HCT116 (cell line): ENCODE measurements around the gene MSI2. TPM values are rescaled to one million over a fixed set of nuclear protein-coding genes. Genes with fewer than 3 reads are reported as not detected.
A peak's percentile ranks its signal among the peaks of the same experiment; 100 is the strongest.

Source experiments
- ATAC-seq: fragments of 200-7000 bp; cut with Tn5 transposase; 2 replicates; pipeline ENCODE4 v1.9.1; 2020; ENCODE audit warnings: mild to moderate bottlenecking, moderate library complexity
- BruUV-seq: library from RNA; stranded (reverse); fragments of 400-500 nt; replicated peaks from 2 replicates; lab custom pipeline; 2021; lab: Mats Ljungman, UMichigan
- CTCF ChIA-PET: fragments of 300-600 bp; sonication (Branson Sonifier 250); formaldehyde crosslinking; loops from one replicate; lab custom pipeline; 2021; ENCODE audit warnings: antibody characterized with exemption; lab: Charles Lee
- POLR2A ChIA-PET: fragments of 300-600, 350-600 bp; sonication (Branson Sonifier 250); formaldehyde crosslinking; loops from one replicate; lab custom pipeline; 2021; ENCODE audit warnings: antibody characterized with exemption; lab: Charles Lee
- RAD21 ChIA-PET, 2 experiments: fragments of 300-600 bp; sonication (Branson Sonifier 250); formaldehyde crosslinking; loops; one replicate each; lab custom pipeline; 2023; ENCODE audit warnings: low total read pairs in 2 of 2; ENCODE audit not compliant: uncharacterized antibody in 2 of 2, unreplicated experiment in 2 of 2, low non-redundant PET in 1 of 2; lab: Charles Lee
- DNase-seq: peaks from one replicate; pipeline ENCODE4 v3.0.0-alpha.2; 2010; ENCODE audit warnings: low read depth, low spot score
- H2AFZ ChIP-seq: fragments of 200-600 bp; shearing (Covaris generic), sonication (generic); 2 replicates; pipeline ENCODE4 v1.6.1; 2017; ENCODE audit warnings: low read depth, mixed run types, mixed read lengths, antibody characterized with exemption, low read length; ENCODE audit not compliant: poor library complexity, severe bottlenecking
- H3K27ac ChIP-seq: 2 replicates; pipeline ENCODE4 v1.5.1; 2012; ENCODE audit warnings: low read depth, low read length
- H3K27me3 ChIP-seq: fragments of 200-600 bp; sonication (generic); 2 replicates; pipeline ENCODE4 v1.6.1; 2016; ENCODE audit warnings: mixed run types, low read length, mixed read lengths; ENCODE audit not compliant: insufficient read depth
- H3K36me3 ChIP-seq, 2 experiments: fragments of 200-500 bp in 1 of 2; fragments of 200-600 bp in 1 of 2; sonication (Bioruptor generic) in 1 of 2; sonication (generic) in 1 of 2; 2 replicates each; pipeline versions ENCODE4 v1.5.1 to v1.6.1; 2014 to 2016; ENCODE audit warnings: low read length in 2 of 2, inconsistent platforms in 1 of 2, mixed read lengths in 1 of 2, mixed run types in 1 of 2; ENCODE audit not compliant: insufficient read depth in 2 of 2, control insufficient read depth in 1 of 2
- H3K4me1 ChIP-seq, 2 experiments: fragments of 200-600 bp in 1 of 2; sonication (generic) in 1 of 2; 2 replicates each; pipeline versions ENCODE4 v1.5.1 to v1.6.1; 2012 to 2017; ENCODE audit warnings: low read length in 2 of 2, inconsistent platforms in 1 of 2, mild to moderate bottlenecking in 1 of 2, mixed read lengths in 1 of 2, mixed run types in 1 of 2, moderate library complexity in 1 of 2; ENCODE audit not compliant: insufficient read depth in 2 of 2, control insufficient read depth in 1 of 2
- H3K4me2 ChIP-seq: fragments of 200-600 bp; sonication (generic); 2 replicates; pipeline ENCODE4 v1.6.1; 2017; ENCODE audit warnings: mixed run types, low read length, mixed read lengths
- H3K4me3 ChIP-seq, 2 experiments: fragments of 200-600 bp in 1 of 2; sonication (generic) in 1 of 2; replicated peaks in 1 of 2; 2 replicates each; pipeline ENCODE4 v1.5.1; 2011 to 2016; ENCODE audit warnings: low read length in 2 of 2, control low read depth in 1 of 2, low read depth in 1 of 2, mild to moderate bottlenecking in 1 of 2, mixed read lengths in 1 of 2, mixed run types in 1 of 2
- H3K79me2 ChIP-seq: fragments of 200-600 bp; sonication (generic); 2 replicates; pipeline ENCODE4 v1.6.1; 2017; ENCODE audit warnings: mild to moderate bottlenecking, mixed run types, low read length, moderate library complexity, mixed read lengths; ENCODE audit not compliant: insufficient read depth
- H3K9ac ChIP-seq: fragments of 200-600 bp; sonication (generic); 2 replicates; pipeline ENCODE4 v1.6.1; 2016; ENCODE audit warnings: low read length, mixed read lengths
- H3K9me2 ChIP-seq: fragments of 200-600 bp; sonication (generic), shearing (Covaris generic); 2 replicates; pipeline ENCODE4 v1.6.1; 2017; ENCODE audit warnings: mixed run types, mild to moderate bottlenecking, moderate library complexity; ENCODE audit not compliant: insufficient read depth
- H3K9me3 ChIP-seq, 2 experiments: fragments of 200-500 bp in 1 of 2; fragments of 200-600 bp in 1 of 2; sonication (Bioruptor generic) in 1 of 2; sonication (generic) in 1 of 2; 2 replicates each; pipeline ENCODE4 v1.6.1; 2014 to 2017; ENCODE audit warnings: low read length in 2 of 2, mixed read lengths in 2 of 2, inconsistent platforms in 1 of 2, low read depth in 1 of 2, mild to moderate bottlenecking in 1 of 2, mixed run types in 1 of 2, moderate library complexity in 1 of 2; ENCODE audit not compliant: control insufficient read depth in 1 of 2, insufficient read depth in 1 of 2
- H4K20me1 ChIP-seq: fragments of 200-600 bp; sonication (generic), shearing (Covaris generic); 2 replicates; pipeline ENCODE4 v1.6.1; 2017; ENCODE audit warnings: mixed run types, mild to moderate bottlenecking, moderate library complexity; ENCODE audit not compliant: insufficient read depth
- CEBPB ChIP-seq: IDR thresholded peaks from 2 replicates; pipeline ENCODE4 v1.6.1; 2012; ENCODE audit warnings: low read depth
- intact Hi-C: fragments of 100-400 bp; cut with micrococcal nuclease; formaldehyde crosslinking; loops from 2 replicates; pipeline ENCODE4 v1.10.0; 2022
- total RNA-seq: library from RNA; stranded (reverse); gene quantifications from one replicate; pipeline ENCODE4 v1.2.1, GENCODE V29; 2021; ENCODE audit not compliant: unreplicated experiment
- TF ChIP-seq, protein P1 (sequence below): IDR thresholded peaks from 2 replicates; pipeline ENCODE4 v1.6.1; 2012; ENCODE audit warnings: low read depth

Gene MSI2
- total RNA-seq, 1 experiment from 2014 or later, result 137 TPM

DNA sequence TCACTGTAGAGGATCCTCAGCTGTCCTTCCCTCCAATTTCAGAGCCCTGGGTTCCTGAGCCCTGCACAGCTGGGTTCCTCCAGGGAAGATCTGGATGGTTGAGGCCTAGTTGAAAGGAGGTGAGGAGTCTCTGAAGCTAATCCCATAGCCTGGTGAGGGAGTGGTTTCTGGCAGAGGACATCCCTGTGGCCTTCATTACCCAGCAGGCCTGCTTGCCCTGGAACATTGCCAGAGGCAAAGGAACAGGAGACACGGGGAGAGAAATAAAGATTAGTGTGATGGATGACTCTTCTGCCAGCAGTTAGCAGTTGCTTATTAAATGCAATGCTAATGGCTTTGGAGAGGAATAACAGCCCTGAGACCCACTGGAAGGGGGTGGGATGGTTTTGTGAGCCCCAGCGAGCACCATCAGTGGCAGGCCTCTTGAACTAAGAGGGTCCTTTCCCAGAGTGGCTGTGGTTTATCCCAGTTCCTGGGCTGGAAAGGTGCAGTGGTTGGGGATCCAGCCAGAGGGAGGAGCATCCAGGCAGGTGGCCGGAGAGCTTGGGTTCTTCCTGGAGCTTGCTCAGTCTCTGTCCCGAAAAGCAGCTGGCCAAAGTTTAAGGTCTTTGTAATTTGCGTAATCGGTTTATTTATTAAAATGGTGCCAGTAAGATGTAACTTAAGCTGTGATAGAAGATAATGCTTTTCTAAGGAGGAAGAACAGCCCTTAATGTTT lies 279.1 kb downstream of the MSI2 start:
- no peak overlapping the region for H3K27ac ChIP-seq
- ATAC-seq, result peak; percentile 52

More for the DNA sequence above, 279.1 kb downstream of the MSI2 start:
- TF ChIP-seq CEBPB, result no peak
- TF ChIP-seq, protein P1, sequence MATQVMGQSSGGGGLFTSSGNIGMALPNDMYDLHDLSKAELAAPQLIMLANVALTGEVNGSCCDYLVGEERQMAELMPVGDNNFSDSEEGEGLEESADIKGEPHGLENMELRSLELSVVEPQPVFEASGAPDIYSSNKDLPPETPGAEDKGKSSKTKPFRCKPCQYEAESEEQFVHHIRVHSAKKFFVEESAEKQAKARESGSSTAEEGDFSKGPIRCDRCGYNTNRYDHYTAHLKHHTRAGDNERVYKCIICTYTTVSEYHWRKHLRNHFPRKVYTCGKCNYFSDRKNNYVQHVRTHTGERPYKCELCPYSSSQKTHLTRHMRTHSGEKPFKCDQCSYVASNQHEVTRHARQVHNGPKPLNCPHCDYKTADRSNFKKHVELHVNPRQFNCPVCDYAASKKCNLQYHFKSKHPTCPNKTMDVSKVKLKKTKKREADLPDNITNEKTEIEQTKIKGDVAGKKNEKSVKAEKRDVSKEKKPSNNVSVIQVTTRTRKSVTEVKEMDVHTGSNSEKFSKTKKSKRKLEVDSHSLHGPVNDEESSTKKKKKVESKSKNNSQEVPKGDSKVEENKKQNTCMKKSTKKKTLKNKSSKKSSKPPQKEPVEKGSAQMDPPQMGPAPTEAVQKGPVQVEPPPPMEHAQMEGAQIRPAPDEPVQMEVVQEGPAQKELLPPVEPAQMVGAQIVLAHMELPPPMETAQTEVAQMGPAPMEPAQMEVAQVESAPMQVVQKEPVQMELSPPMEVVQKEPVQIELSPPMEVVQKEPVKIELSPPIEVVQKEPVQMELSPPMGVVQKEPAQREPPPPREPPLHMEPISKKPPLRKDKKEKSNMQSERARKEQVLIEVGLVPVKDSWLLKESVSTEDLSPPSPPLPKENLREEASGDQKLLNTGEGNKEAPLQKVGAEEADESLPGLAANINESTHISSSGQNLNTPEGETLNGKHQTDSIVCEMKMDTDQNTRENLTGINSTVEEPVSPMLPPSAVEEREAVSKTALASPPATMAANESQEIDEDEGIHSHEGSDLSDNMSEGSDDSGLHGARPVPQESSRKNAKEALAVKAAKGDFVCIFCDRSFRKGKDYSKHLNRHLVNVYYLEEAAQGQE, result no peak
- RAD21 ChIA-PET, result no interaction called here
- CTCF ChIA-PET, result no interaction called here
- Histone ChIP-seq H3K4me3 (no peak overlapping the region), H3K9ac (no peak overlapping the region), H3K4me2 (0 out of 2 replicates have a peak overlapping the region, but pooled peaks have one; percentile 0), H3K36me3 (no peaks in the 10 kb centered on the region), H2AFZ (no peak overlapping the region), H3K9me3 (no peaks in the 10 kb centered on the region), H3K4me1 (peaks cover 4 to 8% of the 10 kb centered on the region in 2 experiments; a peak in 3 of 4 replicates), H3K9me2 (no peaks in the 10 kb centered on the region), H3K79me2 (no peaks in the 10 kb centered on the region), H4K20me1 (no peaks in the 10 kb centered on the region), H3K27me3 (no peaks in the 10 kb centered on the region)
- BruUV-seq, result no TSS peak
- intact Hi-C loops, result no loop called here
- no peak for DNase-seq
- POLR2A ChIA-PET, result no interaction called here
